ENCODE data around the gene IL10RA.

- TF ChIP-seq, protein P1, sequence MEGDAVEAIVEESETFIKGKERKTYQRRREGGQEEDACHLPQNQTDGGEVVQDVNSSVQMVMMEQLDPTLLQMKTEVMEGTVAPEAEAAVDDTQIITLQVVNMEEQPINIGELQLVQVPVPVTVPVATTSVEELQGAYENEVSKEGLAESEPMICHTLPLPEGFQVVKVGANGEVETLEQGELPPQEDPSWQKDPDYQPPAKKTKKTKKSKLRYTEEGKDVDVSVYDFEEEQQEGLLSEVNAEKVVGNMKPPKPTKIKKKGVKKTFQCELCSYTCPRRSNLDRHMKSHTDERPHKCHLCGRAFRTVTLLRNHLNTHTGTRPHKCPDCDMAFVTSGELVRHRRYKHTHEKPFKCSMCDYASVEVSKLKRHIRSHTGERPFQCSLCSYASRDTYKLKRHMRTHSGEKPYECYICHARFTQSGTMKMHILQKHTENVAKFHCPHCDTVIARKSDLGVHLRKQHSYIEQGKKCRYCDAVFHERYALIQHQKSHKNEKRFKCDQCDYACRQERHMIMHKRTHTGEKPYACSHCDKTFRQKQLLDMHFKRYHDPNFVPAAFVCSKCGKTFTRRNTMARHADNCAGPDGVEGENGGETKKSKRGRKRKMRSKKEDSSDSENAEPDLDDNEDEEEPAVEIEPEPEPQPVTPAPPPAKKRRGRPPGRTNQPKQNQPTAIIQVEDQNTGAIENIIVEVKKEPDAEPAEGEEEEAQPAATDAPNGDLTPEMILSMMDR (IDR thresholded peaks at IDR 0.05): no peak
- TF ChIP-seq POLR2A (IDR thresholded peaks at IDR 0.05): no peak
Measured at GRCh38 chr11:118045191-118045590, 59.0 kb downstream of the IL10RA start.

All from body of pancreas (tissue), 4 donors.